Occipital lobe (tissue), 2 donors: ENCODE measurements around the gene ENKD1. TPM values are rescaled to one million over a fixed set of nuclear protein-coding genes. Genes with fewer than 3 reads are reported as not detected.
A peak's percentile ranks its signal among the peaks of the same experiment; 100 is the strongest.

Experiments
- DNase-seq: peaks from one replicate; lab custom pipeline; 2025; lab: John Stamatoyannopoulos, UW
- total RNA-seq: library from RNA; depleted of rRNA; stranded (reverse); fragments of >200 nt; gene quantifications from one replicate; pipeline ENCODE4 v1.2.3, GENCODE V29; 2014

Gene ENKD1
- total RNA-seq, 1 donor from 2014 or later, result 6.2 TPM

- no peak for DNase-seq
Observed at GRCh38 chr16:67651039-67651438, 15.5 kb downstream of the ENKD1 start.

GRCh38 chr16:67650023-67650422 lies 16.5 kb downstream of the ENKD1 start:
- no peak for DNase-seq

GRCh38 chr16:67649494-67649931 lies 17.0 kb downstream of the ENKD1 start:
- DNase-seq, result no peak

- no peak for DNase-seq
Observed at GRCh38 chr16:67648764-67649407, 17.7 kb downstream of the ENKD1 start.

- no peak for DNase-seq
Observed at GRCh38 chr16:67648088-67648763, 18.3 kb downstream of the ENKD1 start.

GRCh38 chr16:67647681-67648080 lies 18.9 kb downstream of the ENKD1 start:
- no peak for DNase-seq

GRCh38 chr16:67647111-67647651 lies 19.4 kb downstream of the ENKD1 start:
- no peak for DNase-seq

- DNase-seq, result no peak
Observed at GRCh38 chr16:67645397-67646121, 21.0 kb downstream of the ENKD1 start.

- no peak for DNase-seq
Observed at GRCh38 chr16:67644038-67644437, 22.5 kb downstream of the ENKD1 start.

- no peak for DNase-seq
Observed at GRCh38 chr16:67641779-67642708, 24.5 kb downstream of the ENKD1 start.

- no peak for DNase-seq
Observed at GRCh38 chr16:67637625-67638024, 28.9 kb downstream of the ENKD1 start.

- DNase-seq, result no peak
Observed at GRCh38 chr16:67636713-67637112, 29.8 kb downstream of the ENKD1 start.

- DNase-seq, result peak; percentile 44
Observed at GRCh38 chr16:67632415-67633172, 34.0 kb downstream of the ENKD1 start.

GRCh38 chr16:67628216-67628615 lies 38.3 kb downstream of the ENKD1 start:
- no peak for DNase-seq

- DNase-seq, result no peak
Observed at GRCh38 chr16:67613808-67614207, 52.7 kb downstream of the ENKD1 start.

Other genes starting within 250 kb of the ENKD1 start
- not detected for gene HSD11B2, start 235.6 kb downstream of the ENKD1 start, total RNA-seq
- 63.0 TPM for gene ATP6V0D1, start 185.6 kb downstream of the ENKD1 start, total RNA-seq
- not detected for gene AGRP, start 183.2 kb downstream of the ENKD1 start, total RNA-seq
- 26.2 TPM for gene RIPOR1, start 137.9 kb downstream of the ENKD1 start, total RNA-seq
- 54.0 TPM for gene CTCF, start 104.2 kb downstream of the ENKD1 start, total RNA-seq
- gene CARMIL2, start 21.6 kb downstream of the ENKD1 start, total RNA-seq, result 3.1 TPM
- gene ACD, start 6.5 kb downstream of the ENKD1 start, total RNA-seq, result 17.6 TPM
- 8.3 TPM for gene PARD6A, start 5.8 kb downstream of the ENKD1 start, total RNA-seq
- 3.1 TPM for gene C16orf86, start 64 bp upstream of the ENKD1 start, total RNA-seq
- gene GFOD2, start 52.6 kb upstream of the ENKD1 start, total RNA-seq, result 51.5 TPM
- gene RANBP10, start 139.8 kb upstream of the ENKD1 start, total RNA-seq, result 4.4 TPM
- gene TSNAXIP1, start 140.1 kb upstream of the ENKD1 start, total RNA-seq, result 3.7 TPM
- 25.3 TPM for gene THAP11, start 175.6 kb upstream of the ENKD1 start, total RNA-seq
- gene NUTF2, start 180.2 kb upstream of the ENKD1 start, total RNA-seq, result 73.2 TPM
- gene CENPT, start 180.9 kb upstream of the ENKD1 start, total RNA-seq, result 19.7 TPM
- 45.2 TPM for gene EDC4, start 206.3 kb upstream of the ENKD1 start, total RNA-seq
- gene NRN1L, start 218.1 kb upstream of the ENKD1 start, total RNA-seq, result not detected
- 5.1 TPM for gene PSKH1, start 226.5 kb upstream of the ENKD1 start, total RNA-seq